ENCODE results near the gene GRHL1.

GRHL1 gene

DNA sequence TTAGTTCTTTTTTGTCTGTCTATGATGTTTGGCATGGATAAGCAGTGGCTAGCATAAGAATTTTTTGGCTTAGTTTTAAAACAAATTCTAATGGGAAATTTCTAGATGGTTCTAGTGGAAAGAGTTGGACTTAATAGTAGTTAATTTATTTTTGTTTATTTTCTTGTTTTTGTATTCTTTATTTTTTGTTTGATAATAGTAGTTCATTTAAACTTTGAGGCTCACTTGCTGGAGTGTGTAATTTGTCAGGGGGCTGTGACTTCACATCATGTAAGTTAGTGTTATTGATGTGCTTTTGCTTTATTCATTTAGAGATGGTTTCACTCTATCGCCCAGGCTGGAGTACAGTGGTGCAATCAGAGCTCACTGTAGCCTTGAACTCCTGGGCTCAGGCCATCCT, 48.2 kb downstream of the GRHL1 start:
- no peaks in the 10 kb centered on the region for H4K20me1 ChIP-seq (ENCODE audit: low read depth, low read length)
- no peaks in the 10 kb centered on the region for H3K79me2 ChIP-seq (ENCODE audit: insufficient read depth, low read length)
- TF ChIP-seq, protein P1, sequence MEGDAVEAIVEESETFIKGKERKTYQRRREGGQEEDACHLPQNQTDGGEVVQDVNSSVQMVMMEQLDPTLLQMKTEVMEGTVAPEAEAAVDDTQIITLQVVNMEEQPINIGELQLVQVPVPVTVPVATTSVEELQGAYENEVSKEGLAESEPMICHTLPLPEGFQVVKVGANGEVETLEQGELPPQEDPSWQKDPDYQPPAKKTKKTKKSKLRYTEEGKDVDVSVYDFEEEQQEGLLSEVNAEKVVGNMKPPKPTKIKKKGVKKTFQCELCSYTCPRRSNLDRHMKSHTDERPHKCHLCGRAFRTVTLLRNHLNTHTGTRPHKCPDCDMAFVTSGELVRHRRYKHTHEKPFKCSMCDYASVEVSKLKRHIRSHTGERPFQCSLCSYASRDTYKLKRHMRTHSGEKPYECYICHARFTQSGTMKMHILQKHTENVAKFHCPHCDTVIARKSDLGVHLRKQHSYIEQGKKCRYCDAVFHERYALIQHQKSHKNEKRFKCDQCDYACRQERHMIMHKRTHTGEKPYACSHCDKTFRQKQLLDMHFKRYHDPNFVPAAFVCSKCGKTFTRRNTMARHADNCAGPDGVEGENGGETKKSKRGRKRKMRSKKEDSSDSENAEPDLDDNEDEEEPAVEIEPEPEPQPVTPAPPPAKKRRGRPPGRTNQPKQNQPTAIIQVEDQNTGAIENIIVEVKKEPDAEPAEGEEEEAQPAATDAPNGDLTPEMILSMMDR (IDR thresholded peaks at IDR 0.05; ENCODE audit: insufficient read depth, low read length, poor library complexity, severe bottlenecking): no peak
- no peak for TF ChIP-seq EZH2phosphoT487 (conservative IDR thresholded peaks at IDR 0.05; ENCODE audit: low read length)
- no peaks in the 10 kb centered on the region for H3K36me3 ChIP-seq (ENCODE audit: low read length)
- no peaks in the 10 kb centered on the region for H3K9me3 ChIP-seq (ENCODE audit: insufficient read depth, low read length)
- H3K9me2 ChIP-seq (replicated peaks; ENCODE audit: insufficient read depth, low read length): no peaks in the 10 kb centered on the region
- no peaks in the 10 kb centered on the region for H3F3A ChIP-seq (ENCODE audit: insufficient read depth)
- no peak overlapping the region for H3K9ac ChIP-seq (ENCODE audit: low read length)
- H3K4me2 ChIP-seq (ENCODE audit: low read depth, low read length, poor library complexity, severe bottlenecking): no peak overlapping the region
- H3K27ac ChIP-seq (ENCODE audit: low read depth, low read length): no peak overlapping the region
- H2AFZ ChIP-seq (ENCODE audit: low read depth, low read length, severe bottlenecking): no peak overlapping the region
- no peaks in the 10 kb centered on the region for H3K27me3 ChIP-seq (ENCODE audit: low read length)
- no peak overlapping the region for H3K4me3 ChIP-seq (ENCODE audit: insufficient read depth, low read length, poor library complexity, severe bottlenecking)

DNA sequence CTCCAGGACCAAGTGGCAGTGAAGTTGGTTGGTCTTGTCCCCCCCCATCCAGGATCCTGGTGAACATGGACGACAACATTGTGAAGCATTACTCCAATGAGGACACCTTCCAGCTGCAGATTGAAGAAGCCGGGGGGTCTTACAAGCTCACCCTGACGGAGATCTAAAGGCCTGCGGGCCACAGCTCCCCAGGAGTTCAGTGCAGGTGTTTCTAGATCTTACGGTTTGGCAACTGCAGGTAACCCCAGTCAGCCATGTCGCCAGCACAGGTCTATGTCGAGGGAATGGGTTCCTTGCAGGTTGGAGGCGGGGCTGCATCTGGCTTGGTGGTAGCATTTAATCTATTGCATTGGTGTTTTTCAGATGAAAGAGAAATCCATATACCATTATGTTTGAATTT, 49.0 kb downstream of the GRHL1 start:
- Histone ChIP-seq H3K27ac (ENCODE audit: low read depth, low read length) (no peak overlapping the region), H4K20me1 (ENCODE audit: low read depth, low read length) (no peaks in the 10 kb centered on the region), H3K9me2 (replicated peaks; ENCODE audit: insufficient read depth, low read length) (no peaks in the 10 kb centered on the region), H3F3A (ENCODE audit: insufficient read depth) (no peaks in the 10 kb centered on the region), H3K79me2 (ENCODE audit: insufficient read depth, low read length) (no peaks in the 10 kb centered on the region), H2AFZ (ENCODE audit: low read depth, low read length, severe bottlenecking) (no peak overlapping the region), H3K9ac (ENCODE audit: low read length) (no peak overlapping the region), H3K36me3 (ENCODE audit: low read length) (no peaks in the 10 kb centered on the region), H3K4me3 (ENCODE audit: insufficient read depth, low read length, poor library complexity, severe bottlenecking) (no peak overlapping the region), H3K27me3 (ENCODE audit: low read length) (no peaks in the 10 kb centered on the region), H3K9me3 (ENCODE audit: insufficient read depth, low read length) (no peaks in the 10 kb centered on the region), H3K4me2 (ENCODE audit: low read depth, low read length, poor library complexity, severe bottlenecking) (no peak overlapping the region)
- TF ChIP-seq, protein P1 (IDR thresholded peaks at IDR 0.05; ENCODE audit: insufficient read depth, low read length, poor library complexity, severe bottlenecking): no peak
- TF ChIP-seq EZH2phosphoT487 (conservative IDR thresholded peaks at IDR 0.05; ENCODE audit: low read length): no peak

DNA sequence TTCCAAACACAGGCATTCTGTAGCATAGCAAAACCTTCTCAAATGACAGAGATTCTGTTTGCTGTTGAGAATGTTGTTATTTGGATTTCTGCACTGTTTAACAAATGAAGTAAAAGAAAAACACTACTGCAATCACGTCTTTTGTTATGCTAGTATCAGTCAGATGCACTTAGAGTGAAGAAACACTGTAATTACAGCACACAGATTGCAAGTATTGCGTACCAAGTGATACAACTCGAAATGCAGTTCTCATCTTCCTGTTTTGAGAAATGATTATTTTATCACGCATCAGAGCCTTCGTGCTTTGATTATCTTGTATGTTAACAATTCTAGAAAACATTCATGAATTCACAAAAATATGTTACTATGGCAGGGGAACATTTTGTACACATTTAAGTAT, 50.1 kb downstream of the GRHL1 start:
- Histone ChIP-seq H3F3A (ENCODE audit: insufficient read depth) (no peaks in the 10 kb centered on the region), H3K27me3 (ENCODE audit: low read length) (no peaks in the 10 kb centered on the region), H3K27ac (ENCODE audit: low read depth, low read length) (no peak overlapping the region), H3K36me3 (ENCODE audit: low read length) (no peaks in the 10 kb centered on the region), H3K4me3 (ENCODE audit: insufficient read depth, low read length, poor library complexity, severe bottlenecking) (no peak overlapping the region), H4K20me1 (ENCODE audit: low read depth, low read length) (no peaks in the 10 kb centered on the region), H3K79me2 (ENCODE audit: insufficient read depth, low read length) (no peaks in the 10 kb centered on the region), H2AFZ (ENCODE audit: low read depth, low read length, severe bottlenecking) (no peak overlapping the region), H3K4me2 (ENCODE audit: low read depth, low read length, poor library complexity, severe bottlenecking) (no peak overlapping the region), H3K9ac (ENCODE audit: low read length) (no peak overlapping the region), H3K9me3 (ENCODE audit: insufficient read depth, low read length) (no peaks in the 10 kb centered on the region), H3K9me2 (replicated peaks; ENCODE audit: insufficient read depth, low read length) (no peaks in the 10 kb centered on the region)
- TF ChIP-seq EZH2phosphoT487 (conservative IDR thresholded peaks at IDR 0.05; ENCODE audit: low read length): no peak
- TF ChIP-seq, protein P1 (IDR thresholded peaks at IDR 0.05; ENCODE audit: insufficient read depth, low read length, poor library complexity, severe bottlenecking): no peak

Data from SU-DHL-6 (cell line).